HG03280 (cell line): ENCODE results near the gene DHX32.
"Not testable (repeated sequence)": the region's sequence is repeated elsewhere in the genome, so short reads cannot be mapped to it uniquely, and the experiment has no call there.

Source experiments
- ATAC-seq: cut with Tn5 transposase; IDR thresholded peaks from one replicate; pipeline ENCODE4 v1.9.1; 2021; ENCODE audit warnings: mild to moderate bottlenecking, moderate library complexity; ENCODE audit not compliant: unreplicated experiment

Gene DHX32

GRCh38 chr10:125896088-125896934 lies 15.2 kb upstream of the DHX32 start, which contains the start of gene FANK1:
Gene FANK1 (plus strand): TSS chr10:125896564. CDS start chr10:125896643, 79 bp downstream.
- ATAC-seq = peak; percentile 85

GRCh38 chr10:125895130-125896087 lies 14.3 kb upstream of the DHX32 start:
- ATAC-seq = peak; percentile 54

GRCh38 chr10:125894176-125894575 lies 13.1 kb upstream of the DHX32 start:
- ATAC-seq = not testable (repeated sequence)

GRCh38 chr10:125892402-125892801 lies 11.3 kb upstream of the DHX32 start:
- not testable (repeated sequence) for ATAC-seq

- not testable (repeated sequence) for ATAC-seq
Measured at GRCh38 chr10:125889441-125889840, 8.3 kb upstream of the DHX32 start.

- no peak for ATAC-seq
Measured at GRCh38 chr10:125886914-125887512, 5.9 kb upstream of the DHX32 start.

DNA sequence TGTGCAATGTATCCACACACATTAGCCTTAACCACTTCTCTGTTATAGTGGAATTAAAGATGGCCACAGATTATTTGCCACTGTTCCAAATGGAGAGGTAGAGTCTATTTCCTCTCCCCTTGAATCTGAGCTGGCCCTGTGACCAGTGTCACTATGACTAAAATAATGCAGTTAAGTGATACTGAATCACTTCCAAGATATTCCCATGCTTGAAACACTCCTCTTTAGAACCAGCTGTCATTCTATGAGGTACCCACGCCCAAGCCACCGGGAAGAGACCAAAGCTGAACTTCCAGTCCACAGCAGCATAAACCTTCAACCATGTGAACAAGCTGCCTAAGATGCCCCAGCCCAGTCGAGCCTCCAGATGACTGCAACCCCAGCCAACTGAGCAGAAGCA lies 2.1 kb upstream of the DHX32 start:
- ATAC-seq = no peak

DNA sequence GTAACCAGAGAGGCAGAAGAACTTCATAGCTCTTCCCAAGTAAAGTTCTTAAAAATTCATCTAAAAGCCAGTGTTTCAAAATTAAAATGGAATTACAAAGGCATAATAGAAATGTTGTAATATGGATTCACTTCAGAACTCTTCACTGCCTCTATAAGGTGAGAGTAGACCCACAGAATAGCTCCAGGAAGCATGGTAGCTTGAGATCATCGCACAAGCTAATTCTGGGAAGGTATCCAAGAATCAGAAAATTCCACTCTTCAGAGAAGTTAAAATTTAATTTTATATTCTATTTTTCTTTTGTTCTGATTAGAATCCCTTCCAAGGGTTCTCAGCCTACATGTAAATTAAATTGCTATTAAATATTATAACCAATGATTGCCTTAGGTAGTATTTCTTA lies 1.5 kb upstream of the DHX32 start:
- ATAC-seq = no peak

DNA sequence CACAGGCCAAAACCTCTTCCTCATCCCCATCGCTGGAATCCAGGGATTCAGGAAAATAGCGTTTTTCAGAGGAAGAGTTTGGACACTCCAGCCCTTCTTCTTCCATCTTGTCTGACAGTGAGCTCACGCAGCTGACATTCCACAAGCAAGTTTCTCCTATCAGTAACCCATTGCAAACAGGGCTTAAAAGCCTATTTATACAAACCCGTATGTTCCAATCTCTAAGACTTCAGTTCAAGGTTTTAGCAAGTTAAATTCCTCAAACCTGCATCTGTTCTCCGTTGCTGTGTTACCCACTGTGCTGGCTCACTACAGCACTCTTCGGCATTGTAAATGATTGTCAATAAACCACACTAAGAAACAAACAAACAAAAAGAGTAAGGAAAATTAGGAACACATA lies 373 bp downstream of the DHX32 start:
- ATAC-seq = no peak

- no peak for ATAC-seq
Measured at GRCh38 chr10:125878957-125879835, 1.9 kb downstream of the DHX32 start.

- ATAC-seq = no peak
Measured at GRCh38 chr10:125871338-125871737, 9.8 kb downstream of the DHX32 start.

GRCh38 chr10:125868372-125868975 lies 12.6 kb downstream of the DHX32 start:
- peak; percentile 75 for ATAC-seq

DNA sequence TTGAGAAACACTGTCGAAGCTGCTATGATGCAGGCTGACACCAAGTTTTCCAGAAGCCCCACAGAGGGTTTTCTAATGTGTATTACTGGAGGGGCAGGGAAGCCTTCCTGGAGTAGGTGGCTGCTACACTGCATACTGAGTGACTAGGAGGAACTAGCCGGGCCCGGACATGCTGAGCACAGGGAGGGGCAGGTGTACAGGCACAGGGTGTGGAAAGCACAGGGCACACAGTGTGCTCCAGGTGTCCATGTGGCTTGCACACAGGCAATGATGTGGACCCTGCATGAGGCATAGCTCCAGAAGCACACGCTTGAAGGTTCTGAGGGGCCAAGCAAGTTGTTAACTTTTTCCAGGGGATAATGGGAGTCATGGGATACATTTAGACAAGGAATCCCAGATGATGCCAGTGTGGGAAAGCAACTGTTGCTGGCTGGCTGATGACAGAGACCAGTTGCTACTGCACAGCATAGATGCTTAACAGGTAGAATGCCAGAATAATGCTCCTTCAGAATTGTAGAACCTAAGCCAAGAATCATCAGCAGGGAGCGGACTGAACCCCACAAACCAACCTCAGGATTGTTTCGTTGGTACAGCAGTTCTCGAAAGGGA lies 14.6 kb downstream of the DHX32 start:
- ATAC-seq = no peak

DNA sequence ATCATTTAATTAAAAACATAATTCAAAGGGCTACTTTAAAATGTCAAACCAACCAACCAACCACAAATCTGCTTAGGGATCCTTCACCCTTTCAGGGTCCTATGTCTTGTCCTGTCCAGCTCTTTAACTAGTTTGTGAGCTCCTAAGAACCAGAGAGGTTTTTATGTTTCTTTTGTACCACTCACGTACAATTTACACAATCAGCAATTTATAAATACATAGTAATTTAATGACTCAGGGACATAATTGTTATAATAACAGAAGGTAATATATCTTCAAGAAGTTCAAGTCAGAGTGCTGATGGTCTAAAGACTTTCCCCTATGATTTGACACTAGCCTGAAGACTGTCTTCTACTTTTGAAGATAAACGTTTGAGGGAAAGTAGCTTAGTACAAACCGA lies 16.0 kb downstream of the DHX32 start:
- no peak for ATAC-seq

DNA sequence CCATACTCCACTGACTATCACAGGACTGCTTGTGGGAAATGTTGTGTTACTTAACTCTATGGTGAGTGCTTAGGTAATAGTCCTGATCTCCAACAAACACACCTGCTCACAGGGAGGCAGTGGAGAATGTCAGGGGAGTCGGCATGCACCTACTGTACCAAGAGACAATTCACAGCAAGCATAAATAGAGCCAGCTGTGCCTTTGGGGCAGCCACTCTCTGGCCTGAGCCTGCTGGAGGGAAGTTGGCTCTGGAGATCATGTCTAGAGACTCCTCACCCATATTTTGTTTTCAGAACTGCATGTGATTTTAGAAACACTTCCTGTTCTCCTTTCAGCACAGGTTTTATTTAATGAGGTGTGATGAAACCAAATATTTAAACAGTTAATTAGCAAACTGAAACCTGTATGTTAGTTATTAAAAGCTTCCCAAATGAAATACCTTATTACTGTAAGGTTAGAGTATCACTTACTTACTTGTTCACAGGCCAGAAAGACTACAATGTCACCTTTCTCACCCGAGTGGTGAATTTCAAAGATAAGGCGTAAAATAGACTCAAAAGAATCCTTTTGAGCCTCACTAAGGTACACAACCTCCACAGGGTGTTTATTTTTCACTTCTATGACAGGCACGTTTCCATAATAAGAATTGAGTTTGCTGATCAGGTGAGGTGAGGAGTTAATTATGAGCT lies 21.8 kb downstream of the DHX32 start:
- ATAC-seq = no peak

- no peak for ATAC-seq
Measured at GRCh38 chr10:125857185-125857760, 23.8 kb downstream of the DHX32 start.

DNA sequence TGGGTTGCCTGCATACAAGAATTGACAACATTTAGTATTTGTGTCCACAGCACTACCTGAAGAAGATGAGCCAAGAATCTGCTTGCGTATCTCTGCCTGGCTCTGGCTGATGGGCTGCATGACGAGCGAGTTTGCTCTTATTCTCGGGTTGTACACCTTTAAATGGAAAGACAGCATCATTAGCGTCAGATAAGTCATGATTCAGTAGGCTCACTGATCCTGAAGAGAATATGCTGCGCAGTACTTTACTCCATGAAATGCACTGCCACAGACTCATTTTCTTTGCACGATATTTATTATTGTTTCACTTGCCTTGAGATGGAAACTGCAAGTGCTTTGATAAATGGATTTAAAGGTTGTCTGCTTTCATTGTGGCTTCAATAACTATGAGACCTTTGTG lies 28.6 kb downstream of the DHX32 start:
- ATAC-seq = no peak
